ENCODE measurements around the gene PXDC1. TPM values are rescaled to one million over a fixed set of nuclear protein-coding genes. Genes with fewer than 3 reads are reported as not detected.

The PXDC1 gene
- total and polyA plus RNA-seq, 2 donors (not counting 3 experiments of a cell fraction or from before 2014, with no cell fraction given), result 60.9 to 121 TPM

GRCh38 chr6:3743541-3743940 lies 8.0 kb downstream of the PXDC1 start:
- DNase-seq (ENCODE audit: low read depth, low spot score) (no peak), FAIRE-seq (no peak)
- peaks cover 100% of the 10 kb centered on the region for H3K79me2 ChIP-seq (ENCODE audit: control insufficient read depth, insufficient read depth, low read length)
- H3K4me2 ChIP-seq (ENCODE audit: insufficient read depth, low read length), result peak overlapping the region; percentile 68
- CTCF ChIA-PET, result interaction anchor here (0.7 to 5.8 kb wide), 21 partner anchors 11 to 464 kb away, joined by 3 to 72 read pairs (median 5); partner anchors contain the start of gene FAM50B
- no peak overlapping the region for H2AFZ ChIP-seq (ENCODE audit: low read depth, low read length)
- POLR2A ChIA-PET, result interaction anchor here (0.8 to 1.3 kb wide), 3 partner anchors 53 to 144 kb away, joined by 3 to 7 read pairs (median 4); no protein-coding TSS in a partner anchor
- TF ChIP-seq CTCF (IDR thresholded peaks at IDR 0.05; ENCODE audit: extremely low read depth in 1 of 2, insufficient read depth in 1 of 2, low read depth in 1 of 2, low read length in 2 of 2) (no peak), MAX (IDR thresholded peaks at IDR 0.05; ENCODE audit: insufficient read depth, insufficient read length) (no peak), POLR2A (IDR thresholded peaks at IDR 0.05; ENCODE audit: low read depth, low read length) (no peak), EZH2 (IDR thresholded peaks at IDR 0.05; ENCODE audit: borderline replicate concordance, low read depth, low read length, severe bottlenecking) (no peak)
- H3K9me1 ChIP-seq (replicated peaks; ENCODE audit: control insufficient read depth, extremely low read depth, insufficient read depth, low read length), result no peaks in the 10 kb centered on the region
- peaks cover 8% of the 10 kb centered on the region for H4K20me1 ChIP-seq (replicated peaks; ENCODE audit: control insufficient read depth, extremely low read depth, insufficient read depth, low read length)
- intact Hi-C loops (cut with micrococcal nuclease) (loop anchor here (10.0 kb wide), 1 partner anchor 391 kb away; the partner anchor contains the start of gene ECI2), dilution Hi-C loops (cut with MboI; ENCODE audit: extremely low pct_ligation_motif_present, low sequenced_read_pairs) (no loop called here)
- H3K4me3 ChIP-seq (replicated peaks in 1 of 3; ENCODE audit: insufficient read depth in 1 of 3, low read depth in 1 of 3, low read length in 3 of 3), result peak overlapping the region in 1 of 3 experiments; percentile 7
- no peaks in the 10 kb centered on the region for H3K27me3 ChIP-seq (ENCODE audit: control insufficient read depth in 2 of 2, insufficient read depth in 2 of 2, low read length in 2 of 2)
- no TSS peak for BruUV-seq (replicated peaks)
- peak overlapping the region; percentile 74 for H3K27ac ChIP-seq (ENCODE audit: insufficient read depth, low read depth, low read length)
- no peaks in the 10 kb centered on the region for H3K9me3 ChIP-seq (replicated peaks; ENCODE audit: control insufficient read depth, insufficient read depth, low read length)
- peak overlapping the region; percentile 40 for H3K9ac ChIP-seq (replicated peaks; ENCODE audit: extremely low read depth, insufficient read depth, low read length)
- H3K4me1 ChIP-seq (ENCODE audit: control insufficient read depth, extremely low read depth, insufficient read depth, low read length), result peaks cover 85% of the 10 kb centered on the region
- H3K36me3 ChIP-seq (ENCODE audit: control insufficient read depth in 2 of 2, extremely low read depth in 1 of 2, insufficient read depth in 2 of 2, low read length in 2 of 2), result peaks cover 7 to 27% of the 10 kb centered on the region in 2 experiments

Data from endothelial cell of umbilical vein (primary cell).